ENCODE measurements around the gene EML5.
A peak's percentile ranks its signal among the peaks of the same experiment; 100 is the strongest.
"Not testable (repeated sequence)": the region's sequence is repeated elsewhere in the genome, so short reads cannot be mapped to it uniquely, and the experiment has no call there.

Gene EML5

GRCh38 chr14:88802596-88802995, 9.8 kb upstream of the EML5 start:
- DNase-seq (ENCODE audit: low read depth) = no peak

DNA sequence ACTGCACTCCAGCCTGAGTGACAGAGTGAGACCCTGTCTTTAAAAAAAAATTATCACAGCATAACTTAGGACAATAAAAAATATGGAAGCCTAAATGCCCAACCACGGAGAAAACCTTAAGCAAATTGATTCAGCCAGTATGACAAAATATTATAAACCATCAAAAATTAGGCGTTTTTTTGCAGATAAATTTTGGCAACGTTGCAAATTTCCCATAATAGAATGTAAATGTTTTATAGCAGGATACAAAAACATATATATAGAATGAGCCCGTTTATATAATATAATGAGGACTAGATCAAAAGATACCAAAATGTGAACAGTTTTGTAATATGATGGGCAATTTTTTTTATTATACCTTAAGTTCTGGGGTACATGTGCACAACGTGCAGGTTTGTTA, 6.8 kb upstream of the EML5 start:
- DNase-seq (ENCODE audit: low read depth) = no peak

DNA sequence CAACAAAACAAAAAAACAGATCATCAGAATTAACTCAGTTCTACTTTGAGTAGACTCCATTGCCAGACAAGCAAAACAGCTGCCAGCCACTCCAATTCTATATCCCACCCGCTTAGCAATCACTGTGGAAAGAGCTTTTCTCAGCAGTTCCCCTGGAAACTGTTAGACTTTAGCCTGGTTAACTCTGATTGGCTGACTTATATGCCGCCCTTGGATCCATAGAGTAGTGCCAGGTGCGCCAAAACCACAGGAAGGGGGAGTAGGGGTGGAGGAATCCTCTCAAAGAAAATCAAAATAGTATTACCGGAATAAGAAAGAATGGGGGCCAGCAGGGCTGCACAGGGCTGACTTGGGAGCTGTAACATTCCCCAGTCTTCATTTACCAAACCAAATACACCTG, 5.4 kb upstream of the EML5 start:
- no peak for DNase-seq (ENCODE audit: low read depth)

- DNase-seq (ENCODE audit: low read depth) = no peak
Measured at GRCh38 chr14:88793259-88793625, 489 bp upstream of the EML5 start.

DNA sequence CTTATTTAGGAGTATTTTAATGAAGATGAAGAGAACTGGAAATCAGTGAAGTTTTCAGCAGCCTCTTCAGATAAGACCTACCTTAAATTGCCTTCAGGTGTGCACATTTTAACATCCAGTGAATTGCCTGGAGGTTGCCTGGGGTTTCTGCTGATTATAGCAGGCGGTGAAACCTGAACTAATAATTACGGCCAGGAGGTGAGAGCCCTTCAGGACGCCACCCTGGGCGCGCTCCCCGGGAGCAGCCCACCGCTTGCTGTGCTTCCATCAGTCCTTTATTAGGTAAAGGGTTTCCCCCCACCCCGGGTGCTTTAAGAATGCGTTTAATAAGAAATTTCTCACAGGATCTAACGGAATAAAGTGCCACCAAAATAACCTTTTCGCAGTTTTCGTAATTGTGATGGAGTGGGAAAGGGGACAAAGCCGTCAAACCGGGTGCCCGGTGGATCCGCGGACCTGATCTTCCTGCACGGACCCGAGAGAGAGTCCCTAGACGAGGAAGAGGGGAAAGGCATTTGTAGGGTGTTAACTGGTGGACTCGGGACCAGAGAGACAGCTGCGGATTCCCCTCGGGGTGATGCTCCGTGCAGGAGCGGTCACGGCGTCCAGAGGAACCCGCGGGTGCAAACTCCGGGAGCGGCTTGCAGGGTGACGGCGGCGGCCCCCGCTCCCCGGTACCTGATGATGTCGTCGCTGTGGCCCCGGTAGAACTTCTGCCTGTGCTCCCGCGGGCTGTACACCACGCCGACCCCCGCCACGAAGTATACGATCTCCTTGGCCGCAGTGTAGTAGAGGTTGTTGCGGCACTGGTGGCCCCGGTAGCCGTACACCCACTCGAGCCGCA, 902 bp downstream of the EML5 start:
- peak; percentile 1 for DNase-seq (ENCODE audit: low read depth)

GRCh38 chr14:88791252-88791621, 1.5 kb downstream of the EML5 start:
- DNase-seq (ENCODE audit: low read depth) = no peak

GRCh38 chr14:88790501-88791251, 2.1 kb downstream of the EML5 start:
- DNase-seq (ENCODE audit: low read depth) = no peak

GRCh38 chr14:88789573-88789972, 3.2 kb downstream of the EML5 start:
- DNase-seq (ENCODE audit: low read depth) = not testable (repeated sequence)

- DNase-seq (ENCODE audit: low read depth) = no peak
Measured at GRCh38 chr14:88786715-88787114, 6.0 kb downstream of the EML5 start.

- DNase-seq (ENCODE audit: low read depth) = no peak
Measured at GRCh38 chr14:88785911-88786310, 6.8 kb downstream of the EML5 start.

- no peak for DNase-seq (ENCODE audit: low read depth)
Measured at GRCh38 chr14:88775532-88775931, 17.2 kb downstream of the EML5 start.

DNA sequence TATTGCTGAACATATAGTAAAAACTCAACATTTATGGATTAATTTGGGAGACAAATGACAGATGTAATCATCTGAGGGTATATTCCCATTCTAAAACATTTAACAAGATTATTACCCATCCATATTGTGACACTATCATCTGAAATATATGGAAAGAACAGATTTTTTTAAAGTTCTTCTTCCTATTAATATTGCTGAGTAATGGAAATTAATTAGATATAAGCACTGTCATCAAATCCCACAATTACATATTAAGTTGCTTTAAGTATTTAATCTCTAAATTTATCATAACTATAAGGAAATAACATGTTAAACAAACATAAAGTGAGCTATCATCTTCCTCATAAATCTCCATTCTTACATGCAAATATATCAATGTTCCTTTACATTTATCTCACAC, 22.0 kb downstream of the EML5 start:
- DNase-seq (ENCODE audit: low read depth) = no peak

DNA sequence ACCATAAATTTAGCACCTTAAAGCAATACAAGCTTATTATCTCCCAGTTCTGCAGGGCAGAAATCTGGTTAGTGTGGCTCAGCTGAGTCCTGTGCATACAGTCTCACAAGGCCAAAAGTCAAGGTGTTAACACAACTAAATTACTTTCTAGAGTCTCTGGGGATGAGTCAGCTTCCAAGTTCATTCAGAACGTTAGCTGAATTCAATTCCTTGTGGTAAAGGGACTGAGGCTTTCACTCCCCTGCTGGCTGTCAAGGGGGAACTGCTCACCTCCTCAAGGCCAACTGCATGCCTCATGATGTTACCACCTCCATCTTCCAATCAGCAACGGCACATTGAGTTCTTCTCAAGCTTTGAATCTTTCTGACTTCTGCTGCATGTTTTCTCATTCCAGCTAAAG, 27.6 kb downstream of the EML5 start:
- no peak for DNase-seq (ENCODE audit: low read depth)

DNA sequence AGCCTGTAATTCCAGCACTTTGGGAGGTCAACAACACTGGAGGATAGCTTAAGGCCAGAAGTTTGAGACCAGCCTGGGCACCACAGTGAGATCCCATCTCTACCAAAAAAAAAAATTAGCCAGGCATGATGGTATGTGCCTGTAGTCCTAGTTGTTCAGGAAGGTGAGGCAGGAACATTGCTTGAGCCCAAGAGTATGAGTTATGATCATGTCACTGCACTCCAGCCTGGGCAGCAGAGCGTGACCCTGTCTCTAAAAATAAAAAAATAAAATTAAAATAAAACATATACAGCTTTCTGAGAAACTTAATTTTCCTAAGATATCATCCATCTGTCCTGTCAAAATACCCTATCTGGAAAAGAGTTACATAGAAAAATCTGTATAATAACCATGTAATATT, 38.9 kb downstream of the EML5 start:
- DNase-seq (ENCODE audit: low read depth) = no peak

GRCh38 chr14:88750945-88751344, 41.8 kb downstream of the EML5 start:
- DNase-seq (ENCODE audit: low read depth) = no peak

DNA sequence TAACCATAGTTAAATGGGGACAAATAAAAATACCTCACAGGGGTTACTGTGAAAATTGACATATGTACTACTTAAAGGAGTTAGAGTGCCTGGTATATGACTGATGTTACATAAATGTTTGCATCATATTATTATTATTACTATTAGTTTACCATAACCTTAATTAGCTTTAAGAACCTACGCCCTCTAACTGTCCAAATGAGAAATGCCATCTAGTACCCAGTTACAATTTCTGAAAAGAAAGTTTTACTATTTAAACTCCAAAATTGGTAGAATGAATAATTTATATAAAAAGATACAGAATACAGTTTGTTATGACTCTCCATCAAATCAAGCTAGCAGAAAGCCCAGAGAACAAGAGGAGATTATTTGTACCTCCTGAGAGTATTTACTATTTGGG, 42.3 kb downstream of the EML5 start:
- DNase-seq (ENCODE audit: low read depth) = no peak

GRCh38 chr14:88749139-88749538, 43.6 kb downstream of the EML5 start:
- DNase-seq (ENCODE audit: low read depth) = no peak

DNA sequence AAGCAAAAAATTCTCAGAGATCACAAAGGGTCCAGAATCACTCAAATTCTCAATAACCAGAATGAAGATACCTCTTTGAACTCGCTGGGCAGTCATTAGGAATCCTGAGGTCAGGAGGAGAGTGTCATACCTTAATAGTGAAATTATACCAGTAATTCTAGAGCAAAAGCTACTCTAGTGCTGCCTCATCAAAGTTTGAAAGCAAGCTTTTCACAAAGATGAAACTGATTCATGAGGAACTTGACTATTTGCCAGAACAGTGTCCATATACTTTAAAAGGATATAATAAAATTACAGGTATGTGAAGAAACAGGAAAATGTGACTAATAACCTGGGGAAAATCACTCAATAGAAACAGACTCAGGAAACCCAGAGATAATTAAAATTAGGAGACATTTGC, 44.5 kb downstream of the EML5 start:
- no peak for DNase-seq (ENCODE audit: low read depth)

DNA sequence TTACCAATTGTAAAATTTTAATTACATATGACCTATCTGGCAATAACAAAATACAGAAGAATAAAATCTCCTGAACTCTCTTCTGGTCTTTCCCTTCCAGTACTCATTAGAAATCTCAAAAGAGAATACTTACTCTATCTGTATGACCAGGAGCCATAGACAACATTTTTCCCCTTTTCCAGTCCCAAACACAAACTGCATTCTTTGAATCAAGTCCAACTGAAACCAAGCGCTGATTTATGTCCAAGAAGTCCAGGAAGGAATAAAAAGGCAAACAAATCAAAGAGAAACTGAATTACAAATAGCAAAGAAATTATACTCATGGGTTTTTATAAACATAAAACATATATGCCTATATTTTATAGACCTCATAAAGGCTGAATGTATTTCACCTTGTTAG, 46.7 kb downstream of the EML5 start:
- DNase-seq (ENCODE audit: low read depth) = no peak

- DNase-seq (ENCODE audit: low read depth) = no peak
Measured at GRCh38 chr14:88737245-88737644, 55.5 kb downstream of the EML5 start.

DNA sequence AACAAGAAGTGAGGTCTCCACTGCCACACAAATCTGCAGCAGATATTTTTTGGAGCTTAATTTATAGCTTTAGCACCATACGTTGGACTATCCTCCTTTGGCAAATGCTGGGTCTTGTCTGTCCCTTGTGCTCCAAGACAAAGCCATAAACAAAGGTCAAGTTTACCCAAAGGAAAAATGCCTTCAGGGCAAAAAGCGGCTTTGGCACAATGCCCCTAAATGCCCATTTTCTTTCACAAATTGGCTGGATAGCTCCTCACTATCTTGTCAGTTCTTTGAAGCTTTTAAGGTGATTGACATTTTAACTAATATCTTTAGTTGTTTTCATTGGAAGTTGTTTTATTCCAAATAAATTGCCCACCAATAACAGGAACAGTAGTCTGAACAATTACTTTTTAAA, 59.6 kb downstream of the EML5 start:
- no peak for DNase-seq (ENCODE audit: low read depth)

- no peak for DNase-seq (ENCODE audit: low read depth)
Measured at GRCh38 chr14:88729159-88729558, 63.6 kb downstream of the EML5 start.

- DNase-seq (ENCODE audit: low read depth) = no peak
Measured at GRCh38 chr14:88727057-88727456, 65.7 kb downstream of the EML5 start.

- no peak for DNase-seq (ENCODE audit: low read depth)
Measured at GRCh38 chr14:88710709-88711108, 82.0 kb downstream of the EML5 start.
